Esophagus (tissue), 2 donors: ENCODE results near the gene COMMD10. TPM values are rescaled to one million over a fixed set of nuclear protein-coding genes. Genes with fewer than 3 reads are reported as not detected.

Experiments
- H3K27ac ChIP-seq, 2 donors: one replicate each; pipeline ENCODE4 v1.5.1; 2013; ENCODE audit warnings: low read depth in 2 of 2, mild to moderate bottlenecking in 2 of 2, inconsistent platforms in 1 of 2, low read length in 1 of 2, moderate library complexity in 1 of 2
- H3K27me3 ChIP-seq, 2 donors: one replicate each; pipeline ENCODE4 v1.6.1; 2013; ENCODE audit warnings: low read length in 2 of 2, control low read depth in 1 of 2, mild to moderate bottlenecking in 1 of 2; ENCODE audit not compliant: insufficient read depth in 2 of 2, control insufficient read depth in 1 of 2
- H3K36me3 ChIP-seq, 2 donors: one replicate each; pipeline ENCODE4 v1.6.1; 2013; ENCODE audit warnings: low read length in 1 of 2; ENCODE audit not compliant: control insufficient read depth in 2 of 2, insufficient read depth in 2 of 2
- H3K4me1 ChIP-seq, 2 donors: one replicate each; pipeline ENCODE4 v1.6.1; 2013; ENCODE audit warnings: low read length in 1 of 2; ENCODE audit not compliant: control insufficient read depth in 2 of 2, insufficient read depth in 2 of 2
- H3K4me3 ChIP-seq, 2 donors: one replicate each; pipeline ENCODE4 v1.5.1; 2013; ENCODE audit warnings: low read length in 2 of 2, mild to moderate bottlenecking in 2 of 2, low read depth in 1 of 2, moderate library complexity in 1 of 2
- H3K9me3 ChIP-seq, 2 donors: one replicate each; pipeline ENCODE4 v1.6.1; 2013; ENCODE audit warnings: mild to moderate bottlenecking in 2 of 2, low read depth in 1 of 2, low read length in 1 of 2, moderate library complexity in 1 of 2; ENCODE audit not compliant: control insufficient read depth in 2 of 2, insufficient read depth in 1 of 2
- WGBS, 2 donors: extraction: QIAGEN DNeasy Blood & Tissue Kit; methylation state at CpG; one replicate each; pipeline ENCODE4 v1.1.7; 2013; 5-methylcytosine and 5-hydroxymethylcytosine counted together
- polyA plus RNA-seq, 2 donors: library from polyadenylated mRNA; stranded (reverse); fragments of 200-250 nt; gene quantifications; one replicate each; pipeline ENCODE4 v1.2.3, GENCODE V29; 2013
- donor health status: healthy with polysubstance abuse.
- donor health status: Bipolar disorder and iron deficiency.

Gene COMMD10
- polyA plus RNA-seq, 2 donors: 13.2 to 19.8 TPM

- Histone ChIP-seq H3K27ac (no peak overlapping the region), H3K4me3 (no peak overlapping the region), H3K27me3 (no peaks in the 10 kb centered on the region), H3K36me3 (no peaks in the 10 kb centered on the region), H3K4me1 (no peaks in the 10 kb centered on the region), H3K9me3 (no peaks in the 10 kb centered on the region)
- WGBS, 2 donors: 91% methylated on average over 4 of the region's 4 CpGs
These were observed 211.7 kb downstream of the COMMD10 start for GRCh38 chr5:116296335-116297072.

- H3K4me3 ChIP-seq: no peak overlapping the region
- no peaks in the 10 kb centered on the region for H3K9me3 ChIP-seq
- no peaks in the 10 kb centered on the region for H3K27me3 ChIP-seq
- H3K4me1 ChIP-seq: no peaks in the 10 kb centered on the region
- 91 to 94% methylated on average over 5 of the region's 5 CpGs for WGBS, 2 donors
- no peak overlapping the region for H3K27ac ChIP-seq
- H3K36me3 ChIP-seq: no peaks in the 10 kb centered on the region
These were observed 212.5 kb downstream of the COMMD10 start for GRCh38 chr5:116297296-116297814.

GRCh38 chr5:116299746-116300640 lies 215.2 kb downstream of the COMMD10 start:
- H3K27ac ChIP-seq: no peak overlapping the region
- no peak overlapping the region for H3K4me3 ChIP-seq
- peaks cover 7% of the 10 kb centered on the region in 2 donors for H3K36me3 ChIP-seq
- peaks cover 0 to 4% of the 10 kb centered on the region in 2 donors for H3K9me3 ChIP-seq
- WGBS, 2 donors: 78 to 80% methylated on average over 2 of the region's 2 CpGs
- H3K4me1 ChIP-seq: no peaks in the 10 kb centered on the region
- H3K27me3 ChIP-seq: no peaks in the 10 kb centered on the region

GRCh38 chr5:116301110-116301509 lies 216.3 kb downstream of the COMMD10 start:
- H3K9me3 ChIP-seq: peaks cover 0 to 5% of the 10 kb centered on the region in 2 donors
- H3K36me3 ChIP-seq: peaks cover 9 to 10% of the 10 kb centered on the region in 2 donors
- no peaks in the 10 kb centered on the region for H3K4me1 ChIP-seq
- H3K27me3 ChIP-seq: no peaks in the 10 kb centered on the region
- H3K4me3 ChIP-seq: no peak overlapping the region
- 97% methylated on average over 1 of the region's 1 CpG for WGBS, 2 donors
- H3K27ac ChIP-seq: no peak overlapping the region

- Histone ChIP-seq H3K36me3 (peaks cover 9 to 11% of the 10 kb centered on the region in 2 donors), H3K4me1 (no peaks in the 10 kb centered on the region), H3K9me3 (peaks cover 0 to 8% of the 10 kb centered on the region in 2 donors), H3K27ac (no peak overlapping the region), H3K4me3 (no peak overlapping the region), H3K27me3 (no peaks in the 10 kb centered on the region)
- 82 to 88% methylated on average over 1 of the region's 1 CpG for WGBS, 2 donors
These were observed 218.5 kb downstream of the COMMD10 start for GRCh38 chr5:116303340-116303739.

GRCh38 chr5:116303810-116304209 lies 219.0 kb downstream of the COMMD10 start:
- Histone ChIP-seq H3K4me1 (no peaks in the 10 kb centered on the region), H3K36me3 (peaks cover 9 to 11% of the 10 kb centered on the region in 2 donors), H3K9me3 (peaks cover 0 to 8% of the 10 kb centered on the region in 2 donors), H3K4me3 (no peak overlapping the region), H3K27ac (no peak overlapping the region), H3K27me3 (no peaks in the 10 kb centered on the region)
- whole genome bisulfite sequencing, 2 donors: 79 to 84% methylated on average over 4 of the region's 4 CpGs

GRCh38 chr5:116305899-116306298 lies 221.1 kb downstream of the COMMD10 start:
- H3K9me3 ChIP-seq: peaks cover 0 to 8% of the 10 kb centered on the region in 2 donors
- H3K27me3 ChIP-seq: no peaks in the 10 kb centered on the region
- WGBS, 2 donors: 97 to 98% methylated on average over 1 of the region's 1 CpG
- no peak overlapping the region for H3K4me3 ChIP-seq
- H3K27ac ChIP-seq: no peak overlapping the region
- peaks cover 9 to 11% of the 10 kb centered on the region in 2 donors for H3K36me3 ChIP-seq
- H3K4me1 ChIP-seq: no peaks in the 10 kb centered on the region

- WGBS, 2 donors: 92 to 94% methylated on average over 2 of the region's 2 CpGs
- H3K27ac ChIP-seq: no peak overlapping the region
- H3K4me3 ChIP-seq: no peak overlapping the region
- no peaks in the 10 kb centered on the region for H3K27me3 ChIP-seq
- H3K4me1 ChIP-seq: no peaks in the 10 kb centered on the region
- H3K9me3 ChIP-seq: peaks cover 0 to 8% of the 10 kb centered on the region in 2 donors
- peaks cover 9 to 11% of the 10 kb centered on the region in 2 donors for H3K36me3 ChIP-seq
These were observed 222.0 kb downstream of the COMMD10 start for GRCh38 chr5:116306846-116307245.

- peaks cover 0 to 8% of the 10 kb centered on the region in 2 donors for H3K9me3 ChIP-seq
- H3K27ac ChIP-seq: no peak overlapping the region
- no peaks in the 10 kb centered on the region for H3K27me3 ChIP-seq
- 95 to 97% methylated on average over 3 of the region's 3 CpGs for WGBS, 2 donors
- H3K4me1 ChIP-seq: no peaks in the 10 kb centered on the region
- H3K36me3 ChIP-seq: peaks cover 7 to 9% of the 10 kb centered on the region in 2 donors
- no peak overlapping the region for H3K4me3 ChIP-seq
These were observed 223.6 kb downstream of the COMMD10 start for GRCh38 chr5:116308391-116308790.
